IPS-NIHi7 (cell line): ENCODE data around the gene MARS1.
"Not testable (repeated sequence)": the region's sequence is repeated elsewhere in the genome, so short reads cannot be mapped to it uniquely, and the experiment has no call there.

Experiments used
- DNase-seq: peaks from one replicate; pipeline ENCODE4 v3.0.0; 2012; ENCODE audit warnings: mixed read lengths; ENCODE audit errors: extremely low spot score

The MARS1 gene

GRCh38 chr12:57517718-57518117 is 29.9 kb downstream of the MARS1 start:
- DNase-seq: not testable (repeated sequence)

GRCh38 chr12:57518176-57518919 is 30.5 kb downstream of the MARS1 start:
- no peak for DNase-seq

DNA sequence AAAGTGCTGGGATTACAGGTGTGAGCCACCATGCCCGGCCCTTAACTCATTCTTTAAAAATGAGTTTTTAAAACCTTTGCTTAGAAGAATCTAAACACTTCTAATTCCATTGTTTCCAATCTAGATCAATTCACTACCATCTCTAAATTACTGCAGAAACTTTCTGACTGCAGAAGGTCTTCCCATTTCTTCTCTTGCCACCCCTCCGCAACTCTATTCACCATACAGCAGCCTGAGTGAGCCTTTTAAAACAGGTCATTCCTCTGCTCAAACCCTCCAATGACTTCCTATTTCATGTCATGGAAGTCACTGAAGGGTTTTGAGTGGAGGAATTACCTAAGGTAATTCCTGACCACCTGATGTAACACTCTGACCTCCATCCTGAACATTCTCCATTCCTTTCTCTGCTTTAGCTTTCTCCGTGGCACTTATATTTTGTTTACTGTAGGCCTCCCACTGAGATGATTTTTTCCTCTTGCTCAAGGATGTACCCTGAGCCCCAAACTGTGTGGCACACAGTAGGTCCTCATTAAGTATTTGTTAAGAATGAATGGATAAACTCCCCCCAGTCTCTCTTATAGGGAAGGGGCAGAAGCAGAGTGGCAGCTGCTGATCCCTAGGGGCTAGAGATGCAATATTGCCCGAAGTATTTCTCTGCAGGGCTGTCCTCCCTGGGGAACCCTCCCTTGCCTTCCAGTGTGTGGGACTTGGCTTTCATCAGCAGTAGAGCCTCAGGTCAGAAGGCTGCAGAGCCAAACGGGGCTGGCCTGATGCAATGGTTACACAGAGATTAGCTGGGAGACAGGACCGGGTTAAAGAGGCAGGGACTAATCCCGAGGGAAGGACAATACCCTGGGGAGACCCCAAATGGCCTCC is 31.3 kb downstream of the MARS1 start:
- DNase-seq: peak; percentile 28

- DNase-seq: peak; percentile 57
Measured at GRCh38 chr12:57519796-57520052, 31.9 kb downstream of the MARS1 start.

- DNase-seq: peak; percentile 95
Measured at GRCh38 chr12:57520053-57520818, 32.4 kb downstream of the MARS1 start, which contains the start of gene DDIT3. DDIT3 (minus strand) TSS chr12:57520514; CDS start chr12:57517406, 3,108 bp downstream.

DNA sequence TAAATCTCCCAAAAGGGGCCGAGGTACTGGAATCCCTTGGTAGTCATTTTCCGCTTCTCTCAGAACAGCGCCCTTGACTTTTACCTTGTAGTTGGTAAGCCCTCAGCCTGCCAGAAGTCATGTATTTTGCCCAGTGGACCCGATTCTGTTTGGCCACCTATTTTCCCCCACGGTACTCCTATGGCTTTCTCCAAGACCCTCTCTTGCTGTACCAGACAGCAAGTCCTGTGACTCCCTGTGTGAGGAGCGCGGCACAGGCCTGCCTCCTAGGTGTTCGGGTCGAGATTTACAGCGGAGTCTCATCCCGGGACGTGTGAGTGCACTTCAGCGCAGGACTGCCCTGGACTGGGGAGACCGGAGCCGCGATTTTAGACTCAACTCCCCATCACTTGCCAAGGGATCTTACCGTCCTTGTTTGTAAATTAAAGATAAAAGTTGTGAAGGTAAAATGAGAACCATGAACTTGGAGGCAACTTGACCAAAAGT is 33.7 kb downstream of the MARS1 start:
- no peak for DNase-seq

- peak; percentile 94 for DNase-seq
Measured at GRCh38 chr12:57522011-57522886, 34.4 kb downstream of the MARS1 start, which contains the start of gene MBD6. MBD6 (plus strand) TSS chr12:57522824; CDS start chr12:57524304, 1,480 bp downstream.

GRCh38 chr12:57522887-57523705 is 35.2 kb downstream of the MARS1 start:
- peak; percentile 85 for DNase-seq

GRCh38 chr12:57523706-57524614 is 36.1 kb downstream of the MARS1 start:
- DNase-seq: no peak

- DNase-seq: no peak
Measured at GRCh38 chr12:57524814-57525614, 37.1 kb downstream of the MARS1 start.

DNA sequence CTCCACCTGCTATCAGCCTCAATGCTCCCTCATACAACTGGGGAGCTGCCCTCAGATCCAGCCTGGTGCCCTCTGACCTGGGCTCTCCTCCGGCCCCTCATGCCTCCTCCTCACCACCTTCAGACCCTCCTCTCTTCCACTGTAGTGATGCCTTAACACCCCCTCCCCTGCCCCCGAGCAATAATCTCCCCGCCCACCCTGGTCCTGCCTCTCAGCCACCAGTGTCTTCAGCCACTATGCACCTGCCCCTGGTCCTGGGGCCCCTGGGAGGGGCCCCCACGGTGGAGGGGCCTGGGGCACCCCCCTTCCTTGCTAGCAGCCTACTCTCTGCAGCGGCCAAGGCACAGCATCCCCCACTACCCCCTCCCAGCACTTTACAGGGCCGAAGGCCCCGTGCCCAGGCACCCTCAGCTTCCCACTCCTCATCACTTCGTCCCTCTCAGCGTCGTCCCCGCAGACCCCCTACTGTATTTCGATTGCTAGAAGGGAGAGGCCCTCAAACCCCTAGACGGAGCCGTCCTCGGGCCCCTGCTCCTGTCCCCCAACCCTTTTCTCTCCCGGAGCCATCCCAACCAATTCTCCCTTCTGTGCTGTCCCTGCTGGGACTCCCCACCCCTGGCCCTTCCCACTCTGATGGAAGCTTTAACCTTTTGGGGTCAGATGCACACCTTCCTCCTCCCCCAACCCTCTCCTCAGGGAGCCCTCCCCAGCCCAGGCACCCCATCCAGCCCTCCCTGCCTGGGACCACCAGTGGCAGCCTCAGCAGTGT is 37.9 kb downstream of the MARS1 start:
- DNase-seq: no peak

DNA sequence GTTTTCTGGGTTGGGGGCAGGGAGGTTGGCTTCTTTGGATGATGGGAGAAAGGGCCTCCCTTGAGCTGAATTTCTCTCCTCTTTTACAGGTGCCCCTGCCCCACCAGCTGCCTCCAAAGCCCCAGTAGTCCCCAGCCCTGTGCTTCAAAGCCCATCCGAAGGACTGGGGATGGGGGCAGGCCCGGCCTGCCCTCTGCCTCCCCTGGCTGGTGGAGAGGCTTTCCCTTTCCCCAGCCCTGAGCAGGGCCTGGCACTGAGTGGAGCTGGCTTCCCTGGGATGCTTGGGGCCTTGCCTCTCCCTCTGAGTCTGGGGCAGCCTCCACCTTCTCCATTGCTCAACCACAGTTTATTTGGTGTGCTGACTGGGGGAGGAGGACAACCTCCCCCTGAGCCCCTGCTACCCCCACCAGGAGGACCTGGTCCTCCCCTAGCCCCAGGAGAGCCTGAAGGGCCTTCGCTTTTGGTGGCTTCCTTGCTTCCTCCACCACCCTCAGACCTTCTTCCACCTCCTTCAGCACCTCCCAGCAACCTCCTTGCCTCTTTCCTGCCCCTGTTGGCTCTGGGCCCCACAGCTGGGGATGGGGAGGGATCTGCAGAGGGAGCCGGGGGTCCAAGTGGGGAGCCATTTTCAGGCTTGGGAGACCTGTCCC is 38.7 kb downstream of the MARS1 start:
- DNase-seq: no peak

DNA sequence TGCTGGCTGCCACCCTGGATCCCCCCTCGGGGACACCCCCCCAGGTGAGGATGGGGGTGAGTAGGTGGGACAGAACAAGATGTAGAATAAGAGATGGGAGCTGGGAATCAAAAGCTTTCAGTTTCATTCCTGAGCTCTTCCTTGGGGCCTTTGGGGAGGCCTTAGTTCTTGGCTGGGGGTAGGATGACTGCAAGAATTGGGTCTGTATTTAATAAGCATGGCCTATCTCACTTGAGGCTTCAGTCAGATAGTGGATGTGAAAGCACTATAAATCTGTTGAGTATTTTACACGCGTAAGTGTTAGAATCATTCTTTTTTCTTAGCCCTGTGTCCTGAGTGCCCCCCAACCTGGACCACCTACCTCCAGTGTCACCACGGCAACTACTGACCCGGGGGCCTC is 39.3 kb downstream of the MARS1 start:
- no peak for DNase-seq

GRCh38 chr12:57528176-57528575 is 40.3 kb downstream of the MARS1 start:
- no peak for DNase-seq

- no peak for DNase-seq
Measured at GRCh38 chr12:57528831-57529555, 41.1 kb downstream of the MARS1 start.

DNA sequence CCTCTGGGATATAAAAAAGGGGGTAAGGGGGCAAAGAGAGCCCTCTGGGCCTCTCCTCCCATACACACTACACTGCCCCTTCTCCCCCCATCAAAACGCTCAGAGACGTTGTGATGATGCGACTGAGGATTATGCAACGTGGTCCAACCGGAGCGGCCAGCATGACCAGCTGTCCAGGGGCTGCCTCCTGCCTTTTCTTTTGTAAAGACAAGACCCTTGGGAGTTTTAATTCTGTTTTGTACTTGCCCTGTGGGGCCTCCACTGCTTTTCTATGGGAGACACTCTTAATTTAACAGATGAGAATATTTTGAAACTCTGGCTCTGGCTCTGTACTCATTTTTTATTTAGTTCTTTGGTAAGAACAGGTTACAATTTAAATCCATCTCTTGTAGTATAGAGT is 42.0 kb downstream of the MARS1 start:
- DNase-seq: no peak
